T-helper 22 cell (primary cell): Measurements from ENCODE around the gene ATOX1.
A peak's percentile ranks its signal among the peaks of the same experiment; 100 is the strongest.

ENCODE experiments used
- DNase-seq: peaks from one replicate; pipeline ENCODE4 v3.0.0-alpha.2; 2020; ENCODE audit warnings: low read depth

The ATOX1 gene

DNA sequence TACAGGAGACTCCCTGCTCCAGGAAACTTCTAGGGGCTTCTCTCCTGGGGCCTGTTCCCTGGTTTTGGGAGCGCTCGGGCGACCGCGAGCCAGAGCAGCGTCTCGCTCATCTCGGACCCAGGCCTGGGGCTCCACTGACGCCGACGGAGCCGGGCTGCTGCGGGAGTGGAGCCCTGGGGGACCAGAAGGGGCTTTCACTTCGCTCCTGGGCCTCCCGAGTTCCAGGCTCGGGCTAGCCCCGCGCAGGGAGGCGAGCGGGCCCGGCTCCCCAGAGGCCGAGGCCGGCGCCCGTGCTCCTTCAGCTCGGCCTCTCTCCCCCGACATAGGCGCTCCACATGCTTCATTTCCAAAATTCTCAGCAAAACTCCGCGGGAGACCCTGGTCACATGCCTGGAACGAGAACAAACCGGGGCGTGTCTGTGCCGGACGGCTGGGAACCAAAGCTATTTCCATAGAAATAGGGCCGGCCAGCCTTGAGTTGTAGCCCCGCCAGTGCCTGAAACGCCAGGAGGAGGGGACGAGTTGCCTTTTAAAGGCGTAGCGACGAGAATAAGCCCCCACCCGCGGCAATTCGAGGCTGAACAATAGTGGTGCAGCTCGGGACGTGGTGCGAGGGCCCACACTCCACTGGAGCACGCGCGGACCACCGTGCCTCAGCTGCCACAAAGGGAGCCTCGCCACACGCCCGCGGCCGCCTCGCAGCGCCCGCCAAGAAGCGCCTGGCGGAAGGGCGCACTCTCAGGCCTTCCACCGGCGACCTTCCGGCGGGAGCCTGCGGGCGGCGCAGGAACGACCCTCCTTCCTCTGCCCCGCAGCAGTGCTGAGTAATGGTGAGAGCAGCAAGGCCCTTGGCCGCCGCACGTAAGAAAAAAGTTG lies 12.2 kb upstream of the ATOX1 start:
- DNase-seq: no peak

DNA sequence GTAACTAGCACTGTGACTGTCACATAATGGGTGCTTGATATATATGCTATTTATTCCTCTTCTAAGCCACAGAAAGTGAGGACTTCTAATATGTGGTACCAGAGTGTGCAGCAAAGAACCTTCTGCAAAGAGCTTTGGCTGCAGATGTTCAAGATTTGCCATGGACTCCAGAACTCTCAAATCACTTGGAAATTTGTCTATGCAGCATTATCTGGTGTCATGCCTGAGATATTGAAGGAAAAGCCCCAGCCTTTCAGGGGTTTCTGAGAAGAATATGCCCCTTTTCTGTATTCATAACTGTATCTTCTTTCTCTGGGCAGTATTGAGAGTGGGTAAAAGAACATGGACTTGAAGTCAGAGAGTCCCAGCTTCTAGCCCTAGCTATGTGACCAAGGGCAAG lies 8.5 kb upstream of the ATOX1 start:
- no peak for DNase-seq

DNA sequence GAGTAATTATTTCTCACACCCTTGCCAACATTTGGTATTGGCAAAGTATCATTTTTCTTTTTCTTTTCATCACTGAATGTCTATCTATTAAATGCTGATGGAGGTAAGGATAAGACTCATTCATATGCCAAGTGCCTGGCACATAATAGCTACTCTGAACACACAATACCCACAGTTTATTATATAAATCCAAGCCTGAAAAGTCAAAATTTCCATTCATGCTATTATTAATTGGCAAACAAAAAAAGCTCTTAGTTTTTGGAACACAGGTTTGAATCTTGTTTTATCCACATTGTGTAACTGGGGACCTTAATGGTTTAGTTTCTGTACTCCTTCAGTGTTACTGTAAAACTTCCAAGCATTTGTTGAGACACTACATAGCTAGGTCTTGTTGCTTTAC lies 6.4 kb upstream of the ATOX1 start:
- no peak for DNase-seq

DNA sequence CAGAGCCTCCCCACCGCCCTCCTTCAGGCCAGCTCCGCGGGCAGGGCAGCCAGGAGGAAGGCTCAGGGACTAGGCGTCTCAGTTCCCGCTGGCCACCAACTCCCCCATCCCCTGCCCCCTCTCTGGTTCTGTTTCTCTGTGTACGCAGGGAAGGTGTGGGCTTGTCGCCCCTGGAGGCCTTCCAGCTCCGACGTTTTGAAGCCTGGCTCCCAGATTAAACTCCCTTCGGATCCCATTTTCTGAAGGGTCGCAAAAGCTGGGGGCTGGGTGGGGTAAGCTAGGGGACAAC lies 346 bp downstream of the ATOX1 start:
- no peak for DNase-seq

DNA sequence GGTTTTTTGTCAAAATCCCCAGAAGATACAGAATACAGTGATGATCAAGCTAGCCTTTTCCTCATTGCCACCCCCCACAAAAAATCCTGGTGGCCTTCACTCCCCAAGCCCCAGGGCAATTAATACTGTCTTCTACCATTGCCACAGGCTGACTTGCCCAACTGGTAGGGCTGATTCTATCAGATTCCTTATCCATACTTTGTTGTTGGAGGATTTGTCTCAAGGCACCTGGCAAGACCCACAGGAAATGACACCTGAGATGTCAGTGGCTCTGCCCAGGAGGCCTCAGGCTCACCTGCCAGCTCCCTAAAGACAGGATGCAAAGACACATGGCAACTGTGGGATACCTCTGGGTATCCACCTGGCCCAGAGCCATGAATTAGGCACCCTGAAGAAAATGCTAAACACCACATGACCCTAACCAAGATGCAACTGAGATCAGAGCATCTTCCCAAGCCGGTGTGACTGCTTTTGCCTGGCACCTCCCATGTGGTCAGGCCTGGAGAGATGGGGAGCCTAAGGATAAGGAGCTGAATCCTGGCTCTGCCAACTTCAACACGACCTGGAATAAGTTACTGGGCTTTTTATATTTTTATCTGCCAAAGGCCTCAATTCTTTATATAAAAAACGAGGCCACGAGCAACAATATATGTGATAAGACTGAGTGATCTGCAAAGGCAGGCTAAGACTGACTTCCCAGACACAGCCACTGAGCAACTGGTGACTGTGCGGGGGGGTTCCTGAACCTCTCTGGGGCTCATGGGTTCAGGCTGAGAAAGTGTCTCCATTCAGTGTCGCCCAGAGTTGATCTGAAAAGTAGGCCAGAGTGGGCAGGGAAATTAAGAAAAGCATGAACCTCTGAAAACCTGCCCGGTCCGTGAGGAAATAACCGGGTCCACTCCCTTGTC lies 944 bp downstream of the ATOX1 start:
- DNase-seq: no peak

DNA sequence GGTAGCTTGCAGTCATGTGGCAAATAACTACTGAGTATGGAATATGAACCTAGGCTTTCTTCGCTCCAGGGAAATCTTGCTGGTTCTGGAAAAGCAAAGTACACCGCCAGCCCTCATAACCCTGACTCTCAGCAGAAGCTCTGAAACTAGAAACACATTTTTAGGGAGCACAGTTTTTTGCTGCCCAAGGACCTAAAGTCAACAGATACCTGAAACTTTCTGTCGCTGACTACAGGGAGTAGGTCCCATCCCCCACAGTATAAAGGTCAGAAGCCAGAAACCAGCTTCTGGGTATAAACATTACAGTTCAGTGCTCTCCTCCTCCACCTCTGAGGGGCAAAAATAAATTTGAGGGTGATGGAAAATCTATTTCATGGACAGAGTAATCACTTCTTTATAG lies 3.0 kb downstream of the ATOX1 start:
- no peak for DNase-seq

DNA sequence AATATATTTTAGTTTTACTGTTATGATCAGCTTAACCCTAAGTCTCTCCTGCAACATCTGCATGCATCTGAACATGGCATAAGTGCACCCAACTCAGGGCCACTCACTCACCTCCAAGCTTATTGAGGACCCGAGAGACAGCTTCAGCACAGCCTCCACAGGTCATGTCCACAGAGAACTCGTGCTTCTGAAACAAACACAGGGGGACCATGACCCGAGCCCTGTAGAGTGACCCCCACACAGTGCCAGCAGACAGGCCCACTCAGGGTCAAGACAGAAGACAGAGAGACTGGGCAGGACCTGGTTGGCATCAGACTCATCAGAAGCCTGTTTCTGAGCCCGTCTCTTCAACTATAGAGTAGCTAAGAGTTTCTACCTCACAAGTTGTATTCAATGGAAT lies 6.8 kb downstream of the ATOX1 start:
- DNase-seq: no peak

DNA sequence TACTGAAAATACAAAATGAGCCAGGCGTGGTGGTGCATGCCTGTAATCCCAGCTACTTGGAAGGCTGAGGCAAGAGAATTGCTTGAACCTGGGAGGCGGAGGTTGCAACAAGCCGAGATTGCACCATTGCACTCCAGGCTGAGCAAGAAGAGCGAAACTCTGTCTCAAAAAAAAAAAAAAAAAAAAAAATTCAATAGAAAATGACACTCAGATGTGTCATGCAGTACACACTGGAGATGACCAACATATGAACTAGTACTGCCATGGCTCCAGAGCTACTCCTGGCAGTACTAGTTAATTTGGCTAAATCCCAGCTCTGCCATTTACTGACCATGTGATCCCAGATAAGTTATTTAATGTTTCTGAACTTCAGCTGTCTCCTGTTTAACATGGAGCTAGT lies 7.3 kb downstream of the ATOX1 start:
- no peak for DNase-seq

DNA sequence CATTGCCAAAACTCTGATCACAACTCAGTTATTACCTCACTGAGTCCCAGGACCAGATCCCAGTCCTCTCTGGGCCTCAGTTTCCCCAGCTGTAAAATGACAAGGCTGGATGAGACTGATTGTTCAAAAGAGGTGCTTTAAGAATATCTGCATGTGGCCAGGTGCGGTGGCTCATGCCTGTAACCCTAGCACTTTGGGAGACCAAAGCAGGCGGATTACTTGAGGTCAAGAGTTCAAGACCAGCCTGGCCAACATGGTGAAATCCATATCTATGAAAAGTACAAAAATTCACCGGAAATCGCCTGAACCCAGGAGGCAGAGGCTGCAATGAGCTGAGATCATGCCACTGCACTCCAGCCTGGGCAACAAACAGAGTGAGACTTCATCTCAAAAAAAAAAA lies 8.3 kb downstream of the ATOX1 start:
- no peak for DNase-seq

DNA sequence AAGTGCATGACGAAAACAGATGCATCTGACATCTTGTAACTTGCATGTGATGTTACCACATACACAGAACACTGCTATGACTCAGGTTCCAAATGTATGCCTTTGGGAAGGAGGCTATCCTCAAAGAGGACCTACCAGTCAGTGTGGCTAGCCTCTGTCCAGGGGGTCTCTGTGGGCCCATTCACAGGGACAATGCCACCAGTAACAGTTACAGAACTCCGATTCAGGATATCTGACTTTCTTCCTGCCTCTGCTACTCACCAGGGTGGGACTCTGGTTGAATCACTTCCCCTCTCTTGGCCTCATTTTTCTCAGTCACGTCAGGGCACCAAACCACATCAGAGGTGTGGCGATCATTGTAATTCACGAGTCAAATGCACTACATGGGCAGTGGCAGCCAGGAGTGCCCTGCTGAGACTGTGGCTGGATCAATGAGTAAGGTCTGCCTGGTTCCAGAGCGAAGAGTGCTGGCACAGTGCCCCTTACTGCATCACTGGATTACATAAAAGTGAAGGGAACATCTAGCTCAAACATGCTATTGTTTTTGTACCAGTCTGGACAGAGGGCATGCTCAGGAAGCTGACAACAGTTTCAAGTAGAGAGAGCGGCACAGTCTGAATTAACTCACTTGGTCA lies 13.2 kb downstream of the ATOX1 start:
- DNase-seq: peak; percentile 22

DNA sequence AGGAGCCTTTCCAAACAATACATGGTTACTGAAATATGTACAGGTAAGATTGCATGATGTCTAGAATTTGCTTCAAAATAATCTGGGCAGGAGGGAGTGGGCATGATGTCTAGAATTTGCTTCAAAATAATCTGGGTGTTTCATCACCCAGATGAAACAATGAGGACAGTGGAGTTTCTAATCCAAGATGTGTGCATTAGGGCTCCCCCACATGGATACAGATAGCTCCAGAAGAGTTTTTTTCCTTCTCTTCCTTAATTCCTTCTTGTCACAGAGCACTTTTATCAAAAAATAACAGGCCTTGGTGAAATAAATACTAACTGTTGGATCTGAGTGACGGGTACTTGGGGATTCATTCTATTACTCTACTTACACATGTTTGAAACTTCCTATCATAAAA lies 14.9 kb downstream of the ATOX1 start:
- DNase-seq: no peak

DNA sequence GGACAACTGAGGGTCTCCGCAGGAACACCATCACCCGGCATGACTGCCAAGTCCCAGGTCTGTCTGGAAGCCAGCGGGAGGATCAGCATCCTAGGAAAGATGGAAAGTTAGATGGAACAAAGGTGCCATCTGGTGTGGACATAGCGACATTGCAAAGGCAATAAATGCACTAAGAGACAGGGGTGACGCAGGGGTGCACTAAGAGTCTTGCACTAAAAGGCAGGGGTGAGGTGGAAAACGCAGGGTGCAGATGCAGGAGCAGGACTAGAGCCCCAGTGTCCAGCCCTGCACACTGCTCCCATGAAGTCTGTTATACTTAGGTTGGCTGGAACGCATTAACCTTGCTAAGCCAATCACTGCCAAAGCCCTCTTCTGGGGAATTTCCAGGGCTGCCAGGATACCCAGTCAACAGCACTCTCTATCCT lies 15.5 kb downstream of the ATOX1 start:
- DNase-seq: no peak

DNA sequence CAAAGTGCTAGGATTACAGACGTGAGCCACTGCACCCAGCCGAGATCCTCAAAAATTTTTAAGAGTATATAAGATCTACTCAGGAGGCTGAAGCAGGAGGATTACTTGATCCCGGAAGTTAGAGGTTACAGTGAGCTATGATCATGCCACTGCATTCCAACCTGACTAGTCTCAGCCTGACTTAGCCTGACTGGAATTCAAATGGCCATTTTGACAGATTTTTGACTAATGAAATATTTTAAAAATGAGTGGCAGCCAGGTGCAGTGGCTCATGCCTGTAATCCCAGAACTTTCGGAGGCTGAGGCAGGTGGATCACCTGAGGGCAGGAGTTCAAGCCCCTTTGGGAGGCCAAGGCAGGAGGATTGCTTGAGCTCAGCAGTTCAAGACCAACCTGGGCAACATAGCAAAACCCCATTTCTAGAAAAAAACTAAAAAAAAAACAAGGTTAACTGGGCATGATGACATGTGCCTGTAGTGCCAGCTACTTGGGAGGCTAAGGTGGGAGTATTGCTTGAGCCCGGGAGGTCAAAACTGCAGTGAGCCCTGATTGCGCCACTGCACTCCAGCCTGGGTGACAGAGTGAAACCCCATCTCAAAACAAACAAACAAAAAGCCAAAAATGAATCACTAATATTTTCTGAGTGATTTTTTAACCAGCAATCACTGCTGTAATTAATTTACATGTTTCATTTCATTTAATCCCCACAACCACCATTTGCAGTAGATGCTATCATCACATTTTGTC lies 16.6 kb downstream of the ATOX1 start:
- DNase-seq: no peak

DNA sequence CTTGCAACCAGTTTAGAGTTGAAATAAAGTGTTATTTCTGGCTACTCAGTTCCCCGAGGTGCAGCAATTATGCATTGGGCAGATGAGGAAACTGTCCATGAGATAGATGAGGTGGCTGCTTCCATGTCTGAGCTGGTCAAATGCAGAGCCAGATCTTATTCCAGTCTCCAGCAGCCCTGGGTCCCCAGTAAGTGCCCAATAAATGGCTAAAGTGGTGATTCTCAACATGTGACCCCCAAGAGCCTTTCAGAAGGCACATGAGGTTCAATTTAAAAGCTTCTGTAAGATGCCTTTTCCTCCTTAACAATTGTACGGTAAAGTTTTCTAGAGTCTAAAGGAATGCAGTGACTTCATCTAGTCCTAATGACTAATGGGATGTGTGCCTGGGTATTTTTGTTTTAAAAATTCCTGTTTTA lies 17.5 kb downstream of the ATOX1 start:
- no peak for DNase-seq

DNA sequence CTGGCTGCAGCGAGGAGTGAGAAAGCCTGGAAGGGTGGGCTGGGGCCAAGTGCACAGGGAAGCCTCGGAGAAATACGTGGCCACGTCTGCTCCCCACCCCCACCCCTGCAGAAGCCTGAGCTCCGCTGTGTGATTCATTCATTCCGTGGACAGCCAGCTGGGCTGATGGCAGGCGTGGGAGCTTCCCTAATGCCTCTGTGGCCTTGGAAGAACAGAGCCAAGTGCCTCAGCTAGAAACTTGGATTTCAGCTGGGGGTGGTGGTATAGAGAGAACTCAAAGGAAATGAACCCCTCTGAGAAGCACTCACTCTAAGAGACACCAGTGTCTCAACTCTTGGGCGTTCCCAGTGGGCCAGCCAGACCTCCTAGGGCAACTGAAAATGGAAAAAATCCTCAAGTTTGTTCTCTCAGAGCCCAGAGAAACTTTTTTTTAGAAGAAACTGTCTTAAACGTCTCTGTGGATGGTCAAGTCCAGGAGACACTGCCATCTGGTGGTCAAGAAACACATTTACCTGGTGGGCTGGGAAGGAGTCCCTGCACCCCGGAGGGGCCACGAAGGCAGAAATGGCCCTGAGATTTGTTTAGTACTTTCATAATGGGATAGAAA lies 18.0 kb downstream of the ATOX1 start:
- DNase-seq: no peak

DNA sequence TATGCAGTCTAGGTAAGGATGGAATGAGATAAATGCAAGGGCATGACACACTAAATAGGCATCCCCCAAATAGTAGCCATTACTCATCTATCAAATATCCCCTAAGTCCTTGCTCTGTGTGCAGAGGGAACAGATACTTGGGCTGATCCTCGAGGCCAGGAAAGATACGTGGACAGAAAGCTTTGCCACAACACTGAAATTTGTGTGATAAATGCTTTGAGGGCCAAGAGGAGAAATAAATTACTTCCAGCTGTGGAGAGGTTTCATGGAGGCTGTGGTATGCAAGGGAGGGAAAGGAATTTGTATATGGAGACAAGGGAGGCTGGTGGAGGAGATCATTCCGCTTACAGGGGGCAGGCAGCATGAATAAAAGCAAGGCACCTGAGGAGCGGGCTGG lies 18.5 kb downstream of the ATOX1 start:
- DNase-seq: no peak

DNA sequence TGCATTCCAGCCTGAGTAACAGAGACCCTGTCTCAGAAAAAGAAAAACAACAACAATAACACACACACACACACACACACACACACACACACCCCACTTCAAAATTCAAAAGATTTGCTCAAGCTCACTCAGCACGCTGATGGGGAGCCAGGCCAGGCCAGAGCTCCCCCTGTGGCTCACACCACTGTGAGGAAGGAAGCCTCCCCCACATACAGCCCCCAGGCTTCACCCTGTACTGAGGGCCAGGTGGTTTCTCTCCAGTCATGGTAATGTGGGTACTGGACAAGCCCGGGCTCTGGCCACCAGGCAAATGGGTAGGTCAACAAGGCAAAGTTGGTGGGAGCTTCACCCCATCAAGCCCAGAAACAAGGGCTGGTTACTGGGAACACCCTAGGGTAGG lies 19.0 kb downstream of the ATOX1 start:
- DNase-seq: no peak

DNA sequence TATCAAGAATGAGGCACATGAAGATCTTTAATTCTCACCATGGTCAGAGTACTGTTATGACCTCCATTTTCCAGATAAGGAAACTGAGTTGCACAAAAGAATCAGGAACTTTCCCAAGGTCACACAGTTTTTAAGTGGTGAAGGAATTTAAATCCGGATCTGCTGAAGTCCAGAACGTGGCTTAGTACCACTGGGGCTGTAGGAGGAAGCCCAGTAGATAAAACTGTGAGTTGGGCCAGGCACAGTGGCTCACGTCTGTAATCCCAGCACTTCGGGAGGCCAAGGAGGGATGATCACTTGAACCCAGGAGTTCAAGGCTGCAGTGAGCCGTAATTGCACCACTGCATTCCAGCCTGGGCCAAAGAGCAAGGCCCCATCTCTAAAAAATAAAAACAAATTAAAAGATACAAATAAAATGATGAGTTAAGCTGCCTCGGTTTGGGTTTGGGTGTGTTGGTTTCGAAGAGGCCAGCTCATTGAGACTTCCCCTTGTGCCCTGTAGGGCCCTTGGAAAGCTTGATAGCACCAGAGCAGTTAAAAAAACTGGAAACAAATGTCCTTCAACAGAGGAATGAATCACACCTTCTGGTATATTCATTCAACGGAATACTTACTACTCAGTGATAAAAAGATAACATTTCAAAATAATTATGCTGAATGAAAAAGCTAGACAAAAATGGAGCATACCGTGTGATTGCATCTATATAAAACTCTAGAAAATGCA lies 20.1 kb downstream of the ATOX1 start:
- DNase-seq: no peak

DNA sequence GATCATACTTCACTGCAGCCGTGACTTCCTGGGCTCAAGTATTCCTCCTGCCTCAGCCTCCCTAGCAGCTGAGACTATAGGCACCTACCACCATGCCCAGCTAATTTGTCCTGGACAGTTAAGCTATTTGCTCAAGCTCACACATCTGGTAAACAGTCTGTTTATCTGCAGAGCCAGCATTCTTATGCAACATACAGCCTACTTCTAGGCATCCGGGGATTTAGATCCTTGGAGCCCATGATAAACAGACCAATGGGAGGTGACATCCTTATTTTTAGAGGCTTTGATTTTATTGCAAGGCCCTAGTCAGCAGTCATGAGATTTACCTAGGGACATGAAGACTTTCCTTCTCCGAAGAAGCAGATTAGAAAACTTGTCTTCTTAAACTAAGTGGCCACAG lies 21.0 kb downstream of the ATOX1 start:
- DNase-seq: no peak

DNA sequence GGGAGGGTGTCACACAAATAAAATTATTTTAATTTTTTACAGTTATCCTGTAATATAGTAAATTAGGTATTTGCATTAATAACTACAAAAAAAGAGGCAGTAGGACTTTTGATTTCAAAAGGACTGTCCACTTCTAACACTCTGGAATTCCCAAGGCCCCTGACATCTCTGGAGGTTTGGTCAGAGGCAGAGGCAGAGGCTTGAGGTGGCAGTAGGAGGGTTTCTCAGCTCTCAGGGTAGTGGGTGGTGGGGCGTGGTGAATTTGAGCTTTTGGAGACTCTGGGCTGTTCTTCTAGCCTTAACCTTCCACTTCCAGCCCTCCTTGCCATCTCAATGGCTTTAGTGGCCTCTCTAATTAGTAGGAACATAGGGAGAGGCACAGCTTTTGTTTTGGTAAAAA lies 22.8 kb downstream of the ATOX1 start:
- DNase-seq: no peak

DNA sequence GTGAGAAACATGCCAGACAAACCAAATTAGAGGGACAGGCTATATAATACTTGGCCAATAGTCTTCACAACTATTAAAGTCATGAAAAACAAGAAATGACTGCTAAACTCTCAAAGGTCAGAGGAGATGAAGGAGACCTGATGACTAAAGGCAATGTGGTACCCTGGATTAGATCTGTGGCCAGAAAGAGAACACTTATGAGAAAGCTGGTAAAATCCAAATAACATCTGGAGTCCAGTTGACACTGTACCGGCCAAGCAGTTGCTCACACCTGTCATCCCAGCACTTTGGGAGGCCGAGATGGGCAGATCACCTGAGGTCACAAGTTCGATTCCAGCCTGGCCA lies 24.4 kb downstream of the ATOX1 start:
- no peak for DNase-seq
